Measurements from ENCODE around the gene MXI1.

GRCh38 chr10:110334061-110334656 lies 126.8 kb downstream of the MXI1 start:
- TF ChIP-seq CTCF (IDR thresholded peaks at IDR 0.05; ENCODE audit: insufficient read depth, low read length) (no peak), POLR2AphosphoS5 (IDR thresholded peaks at IDR 0.05; ENCODE audit: low read depth) (no peak), GABPA (IDR thresholded peaks at IDR 0.05; ENCODE audit: low read depth) (no peak), REST (IDR thresholded peaks at IDR 0.05; ENCODE audit: insufficient replicate concordance, low read depth) (no peak)
